GM23248 (cell line): ENCODE data around the gene WDR48.

Experiments used
- EZH2 ChIP-seq: fragments of 200-600 bp; sonication (generic); IDR thresholded peaks from 2 replicates; pipeline ENCODE4 v1.6.1; 2018; ENCODE audit warnings: antibody characterized with exemption, mild to moderate bottlenecking; ENCODE audit not compliant: insufficient read depth, poor library complexity, severe bottlenecking
- EZH2phosphoT487 ChIP-seq: fragments of 200-600 bp; sonication (generic); IDR thresholded peaks from 2 replicates; pipeline ENCODE4 v1.6.1; 2018; ENCODE audit warnings: antibody characterized with exemption, moderate library complexity, mild to moderate bottlenecking, low read depth; ENCODE audit not compliant: insufficient read depth

GRCh38 chr3:39130693-39131265 is 79.0 kb downstream of the WDR48 start:
- TF ChIP-seq EZH2phosphoT487 (no peak), EZH2 (no peak)
